Right renal pelvis (tissue), 4 donors: ENCODE measurements around the gene MUC6. TPM values are rescaled to one million over a fixed set of nuclear protein-coding genes. Genes with fewer than 3 reads are reported as not detected.

Experiments
- DNase-seq, 4 donors: peaks; one replicate each; pipeline ENCODE4 v3.0.0-alpha.2; 2013; ENCODE audit warnings: low read depth in 4 of 4, low spot score in 3 of 4, missing footprints in 1 of 4
- polyA plus RNA-seq, 4 donors: library from polyadenylated mRNA; unstranded; fragments of 120-200 nt; gene quantifications; one replicate each; pipeline ENCODE4 v1.2.1, GENCODE V29; 2013; ENCODE audit not compliant: insufficient read length in 4 of 4

MUC6 gene
- polyA plus RNA-seq, 4 donors, result 9.9 to 35.4 (median 13.0) TPM

DNA sequence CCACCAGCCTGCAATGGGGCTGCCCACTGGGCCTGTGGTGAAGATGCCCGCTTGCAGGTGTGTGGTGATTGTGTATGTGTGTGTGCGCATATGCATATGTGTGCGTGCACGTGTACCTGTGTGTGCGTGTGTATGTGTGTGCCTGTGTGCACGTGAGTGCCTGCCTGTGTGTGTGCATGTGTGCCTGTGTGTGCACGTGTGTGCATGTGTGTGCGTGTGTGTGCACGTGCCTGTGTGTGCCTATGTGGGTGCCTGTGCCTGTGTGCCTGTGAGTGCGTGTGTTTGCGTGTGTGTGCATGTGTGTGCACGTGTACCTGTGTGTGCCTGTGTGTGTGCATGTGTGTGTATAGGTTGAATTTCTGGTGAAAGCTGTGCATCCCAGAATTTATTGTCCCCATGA lies 2.4 kb upstream of the MUC6 start:
- no peak for DNase-seq

- no peak for DNase-seq
Measured at GRCh38 chr11:1038361-1038760, 1.8 kb upstream of the MUC6 start.

GRCh38 chr11:1037506-1038055 lies 1.1 kb upstream of the MUC6 start:
- DNase-seq, result no peak

DNA sequence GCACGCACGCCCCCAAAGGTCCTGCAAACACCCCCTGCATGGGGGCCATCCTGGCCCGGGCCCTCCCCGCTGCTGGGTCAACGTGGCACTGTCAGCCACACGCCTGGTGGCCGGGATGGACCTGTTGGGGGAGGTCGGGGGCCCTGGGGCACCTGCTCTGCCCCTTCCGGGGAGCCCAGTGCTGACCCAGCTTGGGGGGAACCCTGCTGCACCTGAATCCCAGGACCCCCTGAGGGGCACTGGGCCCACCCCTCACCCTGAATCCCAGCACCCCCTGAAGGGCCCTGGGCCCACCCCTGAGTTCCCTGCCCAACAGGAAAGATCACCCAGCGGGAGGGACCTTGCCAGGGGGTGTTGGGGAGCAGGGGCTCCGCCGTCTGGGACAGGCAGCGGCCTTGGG lies 413 bp upstream of the MUC6 start:
- no peak for DNase-seq

- no peak for DNase-seq
Measured at GRCh38 chr11:1035577-1036283, 788 bp downstream of the MUC6 start.

DNA sequence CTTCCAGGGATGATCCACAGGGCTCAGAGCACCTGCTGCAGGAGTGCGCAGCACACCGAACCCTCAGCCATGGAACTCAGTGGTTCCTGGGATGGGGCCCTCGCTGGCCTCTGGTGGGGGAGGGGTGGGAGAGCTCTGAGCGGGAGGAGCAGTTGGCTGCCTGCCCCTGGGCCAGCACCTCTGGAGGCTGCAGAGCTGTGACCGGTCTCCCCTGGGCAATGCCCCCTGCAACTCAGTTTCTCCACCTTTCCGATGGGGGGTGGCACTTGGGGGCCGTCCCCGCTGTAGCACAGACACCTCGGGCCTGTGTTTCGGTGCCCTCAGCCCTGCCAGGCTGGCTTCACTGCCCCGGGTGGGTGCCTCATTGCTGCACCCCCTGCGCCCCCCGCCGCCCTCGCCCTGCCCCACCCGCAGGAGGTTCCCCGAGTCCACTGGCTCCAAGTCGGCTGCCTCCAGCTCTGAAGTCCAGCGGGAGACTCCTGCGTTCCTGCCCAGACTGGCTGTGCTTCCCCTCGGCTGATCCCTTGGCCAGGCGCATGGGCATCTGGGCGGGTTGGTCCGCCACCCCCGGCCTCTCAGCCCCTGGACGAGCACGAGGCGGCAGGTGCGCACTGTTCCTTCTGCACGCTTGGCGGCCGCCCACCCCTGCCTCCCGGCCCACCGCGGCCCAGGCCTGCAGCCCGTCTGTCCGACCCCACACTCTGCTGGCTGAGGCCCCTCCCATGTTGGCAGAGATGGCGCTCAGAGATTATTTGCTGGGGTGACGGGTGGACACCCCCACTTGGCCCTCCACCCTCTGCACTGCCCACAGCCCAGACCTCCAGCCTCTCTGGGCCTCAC lies 1.8 kb downstream of the MUC6 start:
- DNase-seq, result no peak

DNA sequence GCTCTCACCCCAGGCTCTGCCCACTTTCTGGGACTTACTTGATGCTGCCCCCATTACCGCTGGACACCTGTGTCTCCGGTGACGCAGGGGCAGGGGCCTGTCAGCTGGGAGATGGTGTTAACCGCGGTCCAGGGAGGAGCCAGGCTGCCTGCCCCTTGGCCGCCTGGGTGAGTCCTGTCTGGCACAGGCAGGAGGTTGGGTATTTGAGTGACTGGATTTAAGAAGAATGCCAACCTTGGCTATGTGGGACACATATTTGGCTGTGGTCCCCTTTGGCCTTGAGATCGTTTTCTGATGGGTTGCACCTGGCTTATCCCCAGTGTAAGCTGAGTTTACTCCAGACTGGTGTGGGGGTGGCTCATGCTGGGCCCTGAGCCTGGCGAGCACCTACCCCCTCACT lies 2.5 kb downstream of the MUC6 start:
- no peak for DNase-seq

- DNase-seq, result no peak
Measured at GRCh38 chr11:1033016-1033798, 3.3 kb downstream of the MUC6 start.

GRCh38 chr11:1032310-1032891 lies 4.1 kb downstream of the MUC6 start:
- DNase-seq, result no peak

DNA sequence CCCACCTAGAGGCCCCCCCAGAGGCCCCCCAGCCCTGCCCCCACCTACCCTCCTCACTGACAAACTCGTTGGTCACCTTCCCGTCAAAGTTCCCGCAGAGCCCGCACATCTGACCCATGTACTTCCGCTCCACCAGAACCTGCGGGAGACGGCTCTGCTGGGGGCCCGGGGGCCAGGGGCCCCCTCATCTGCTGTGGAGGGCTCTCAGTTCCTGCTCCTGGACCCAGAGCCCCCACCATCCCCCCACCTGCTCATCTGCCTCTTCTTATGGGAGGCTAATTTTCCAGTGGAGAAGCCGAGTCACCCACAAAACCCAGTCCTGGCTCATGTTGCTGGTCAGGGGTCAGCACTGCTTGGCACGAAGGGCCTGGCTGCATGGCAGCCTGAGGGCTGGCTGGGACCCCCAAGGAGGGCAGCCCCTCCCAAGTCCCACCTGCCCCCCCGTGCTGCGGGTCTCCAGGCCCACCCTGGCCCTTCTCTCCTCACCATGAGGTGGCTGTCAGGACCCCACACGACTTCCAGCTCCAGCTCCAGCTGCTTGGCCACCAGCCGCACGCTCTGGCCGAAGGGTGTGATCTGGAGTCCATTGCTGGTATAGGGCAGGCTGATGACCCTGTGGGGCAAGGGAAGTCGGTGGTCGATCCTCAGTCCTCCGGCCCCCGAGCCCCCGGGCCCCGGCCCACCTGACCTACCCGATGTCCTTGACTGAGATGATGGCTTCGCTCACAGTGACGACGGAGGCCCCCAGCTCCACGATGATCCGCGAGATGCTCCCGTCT lies 5.2 kb downstream of the MUC6 start:
- no peak for DNase-seq

- no peak for DNase-seq
Measured at GRCh38 chr11:1030556-1030955, 6.0 kb downstream of the MUC6 start.

- DNase-seq, result no peak
Measured at GRCh38 chr11:1030086-1030485, 6.4 kb downstream of the MUC6 start.

- DNase-seq, result no peak
Measured at GRCh38 chr11:1029654-1030053, 6.9 kb downstream of the MUC6 start.

DNA sequence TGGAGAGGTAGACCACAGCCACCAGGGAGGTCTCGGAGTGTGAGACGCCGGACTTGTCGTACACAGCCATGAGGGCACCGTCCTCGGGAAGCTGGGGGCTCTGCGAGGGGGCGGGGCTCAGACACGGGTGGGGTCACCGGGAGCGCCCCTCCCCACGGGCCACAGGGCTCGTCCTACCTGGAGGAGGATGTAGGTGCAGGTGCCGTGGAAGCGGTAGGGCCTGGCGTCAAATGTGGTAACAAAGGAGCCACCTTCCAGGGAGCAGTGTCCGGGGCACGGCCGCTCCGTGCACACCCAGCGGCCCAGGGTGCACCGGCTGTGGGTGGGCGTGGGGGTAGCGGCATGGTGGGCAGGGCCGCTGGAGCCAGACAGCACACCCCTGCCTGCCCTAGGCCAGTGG lies 7.5 kb downstream of the MUC6 start:
- DNase-seq, result no peak

GRCh38 chr11:1028616-1029015 lies 7.9 kb downstream of the MUC6 start:
- DNase-seq, result no peak

DNA sequence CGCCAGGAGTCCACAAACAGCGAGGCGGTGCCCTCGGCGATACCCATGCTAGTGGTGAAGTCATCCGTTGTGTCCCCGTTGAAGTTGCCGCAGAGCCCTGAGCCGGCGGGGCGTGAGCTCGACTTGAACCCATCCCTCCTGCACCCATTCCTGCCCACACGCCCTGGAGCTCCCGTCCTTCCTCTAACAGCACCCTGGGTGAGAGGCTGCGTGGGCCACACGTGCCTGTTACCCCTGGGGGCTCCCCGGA lies 8.3 kb downstream of the MUC6 start:
- no peak for DNase-seq

DNA sequence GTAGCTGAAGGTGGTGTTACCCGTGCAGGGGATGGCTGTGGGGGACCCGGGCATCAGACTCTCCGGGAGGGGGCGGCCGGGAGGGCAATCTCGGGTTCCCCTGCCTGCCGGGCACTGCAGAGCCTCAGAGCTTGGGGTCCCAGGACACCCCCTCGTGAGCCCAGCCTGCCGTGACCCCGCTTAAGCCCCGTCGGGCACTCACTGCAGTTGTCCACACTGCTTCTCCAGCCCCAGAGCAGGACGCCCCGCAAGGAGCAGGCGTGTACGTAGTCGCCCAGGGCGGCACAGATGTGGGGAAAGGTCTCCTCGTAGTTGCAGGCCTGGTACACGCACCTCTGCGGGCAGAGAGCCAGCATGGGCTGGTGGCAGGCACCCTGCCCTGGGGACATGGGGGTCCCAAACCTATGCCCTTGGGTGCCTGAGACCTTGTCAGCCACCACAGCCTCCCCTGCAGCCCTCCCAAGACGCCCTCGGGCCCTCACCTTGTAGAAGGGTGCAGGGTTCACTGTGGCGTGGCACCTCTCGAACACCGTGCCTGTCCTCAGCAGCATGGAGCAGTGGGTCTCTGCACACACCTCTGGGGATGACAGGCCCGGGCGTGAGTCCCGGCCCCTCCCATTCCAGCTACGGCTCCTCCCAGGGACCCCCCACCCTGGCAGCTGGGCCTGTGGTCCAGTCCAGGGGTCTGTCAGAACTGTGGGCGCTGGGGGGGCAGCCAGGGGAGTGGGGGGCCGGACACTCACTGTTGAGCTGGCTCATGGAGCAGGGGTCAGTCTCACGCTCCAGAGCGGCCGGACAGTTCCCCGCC lies 8.8 kb downstream of the MUC6 start:
- no peak for DNase-seq

DNA sequence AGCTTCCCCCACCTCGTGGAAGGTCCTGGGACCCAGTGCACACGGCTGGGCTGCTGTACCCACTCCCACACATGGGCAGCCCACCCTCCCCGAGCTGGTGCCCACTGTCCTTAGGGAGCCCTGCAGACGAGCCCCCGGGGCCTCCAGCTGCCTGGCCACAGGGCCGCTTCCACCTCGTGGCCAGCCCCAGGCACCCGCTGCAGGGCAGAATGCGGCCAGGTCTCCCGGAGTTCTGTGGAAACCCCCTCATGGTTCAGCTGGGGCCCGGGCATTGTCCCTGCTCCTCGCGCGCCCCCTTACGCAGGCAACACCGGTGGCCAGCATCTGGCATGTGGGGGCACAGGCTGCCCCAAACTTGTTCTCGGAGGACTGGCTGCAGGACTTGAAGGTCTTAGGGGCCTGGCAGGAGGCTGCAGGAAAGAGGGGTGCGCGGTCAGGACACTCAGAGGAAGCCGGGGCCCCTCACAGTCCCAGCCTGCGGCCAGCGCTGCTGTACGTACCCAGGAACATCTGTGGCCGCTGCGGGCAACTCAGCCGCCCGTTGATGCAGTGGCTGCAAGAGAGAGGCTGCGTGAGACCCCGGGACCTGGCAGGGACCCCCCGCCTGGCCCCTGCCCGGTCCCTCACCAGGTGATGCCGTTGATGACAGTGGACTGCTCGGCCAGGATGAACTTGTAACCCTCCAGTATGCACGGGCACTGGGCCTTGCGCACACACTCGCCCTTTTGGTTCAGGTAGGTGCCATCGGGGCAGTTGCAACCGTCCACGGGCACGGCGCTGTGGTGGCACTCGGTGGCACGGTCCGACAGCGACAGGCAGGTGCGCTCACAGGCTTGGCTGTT lies 9.7 kb downstream of the MUC6 start:
- DNase-seq, result no peak

GRCh38 chr11:1026163-1026450 lies 10.4 kb downstream of the MUC6 start:
- no peak for DNase-seq
